Cardiac septum (tissue), 1 donor: Measurements from ENCODE around the gene BCL10. TPM values are rescaled to one million over a fixed set of nuclear protein-coding genes. Genes with fewer than 3 reads are reported as not detected.

Experiments used
- DNase-seq: peaks from one replicate; pipeline ENCODE4 v3.0.0-alpha.2; 2020; ENCODE audit warnings: low spot score
- intact Hi-C: fragments of 100-400 bp; cut with DNase I; formaldehyde crosslinking; loops from one replicate; pipeline ENCODE4 v1.14.0; 2022
- total RNA-seq: library from RNA; stranded (reverse); fragmentation: NEBNext Ultra II Directional; extraction: Animal tissue kit (Norgen Biotek cat#: 25700); gene quantifications from one replicate; pipeline ENCODE4 v1.2.1, GENCODE V29; 2021
- donor health status: DM: no; HTN: no; CAD: no.

The BCL10 gene
- total RNA-seq, 1 donor from 2014 or later = 8.7 TPM

- no peak for DNase-seq
- intact Hi-C loops = loop anchor here (10.0 kb wide), 2 partner anchors 581 to 711 kb away; no protein-coding TSS in a partner anchor
Observed at GRCh38 chr1:85303440-85304162, 27.2 kb upstream of the BCL10 start.

GRCh38 chr1:85300140-85300539 lies 23.7 kb upstream of the BCL10 start:
- intact Hi-C loops = loop anchor here (10.0 kb wide), 2 partner anchors 585 to 715 kb away; no protein-coding TSS in a partner anchor
- DNase-seq = no peak

GRCh38 chr1:85297855-85298629 lies 21.6 kb upstream of the BCL10 start:
- DNase-seq = no peak

GRCh38 chr1:85297538-85297854 lies 21.1 kb upstream of the BCL10 start:
- no peak for DNase-seq
- intact Hi-C loops = no loop called here

More at GRCh38 chr1:85297855-85298629, 21.6 kb upstream of the BCL10 start:
- intact Hi-C loops = no loop called here

- intact Hi-C loops = no loop called here
- DNase-seq = no peak
Observed at GRCh38 chr1:85296980-85297379, 20.5 kb upstream of the BCL10 start.

- no peak for DNase-seq
- intact Hi-C loops = no loop called here
Observed at GRCh38 chr1:85295654-85296053, 19.2 kb upstream of the BCL10 start.

- DNase-seq = no peak
- intact Hi-C loops = no loop called here
Observed at GRCh38 chr1:85295006-85295431, 18.6 kb upstream of the BCL10 start.

GRCh38 chr1:85290826-85291225 lies 14.4 kb upstream of the BCL10 start:
- intact Hi-C loops = no loop called here

GRCh38 chr1:85289848-85290335 lies 13.5 kb upstream of the BCL10 start:
- DNase-seq = no peak
- intact Hi-C loops = no loop called here

More at GRCh38 chr1:85290826-85291225, 14.4 kb upstream of the BCL10 start:
- no peak for DNase-seq

GRCh38 chr1:85289207-85289847 lies 12.9 kb upstream of the BCL10 start:
- DNase-seq = no peak
- intact Hi-C loops = no loop called here

GRCh38 chr1:85284202-85284601 lies 7.8 kb upstream of the BCL10 start:
- DNase-seq = no peak
- intact Hi-C loops = no loop called here

GRCh38 chr1:85283475-85284199 lies 7.2 kb upstream of the BCL10 start:
- no peak for DNase-seq
- intact Hi-C loops = no loop called here

- intact Hi-C loops = no loop called here
- no peak for DNase-seq
Observed at GRCh38 chr1:85282424-85282823, 6.0 kb upstream of the BCL10 start.

- no peak for DNase-seq
- intact Hi-C loops = no loop called here
Observed at GRCh38 chr1:85280636-85281035, 4.2 kb upstream of the BCL10 start.

GRCh38 chr1:85279458-85280080 lies 3.1 kb upstream of the BCL10 start:
- intact Hi-C loops = no loop called here
- DNase-seq = no peak

- intact Hi-C loops = no loop called here
- DNase-seq = peak; percentile 83
Observed at GRCh38 chr1:85278853-85279314, 2.5 kb upstream of the BCL10 start.

GRCh38 chr1:85277802-85278201 lies 1.4 kb upstream of the BCL10 start:
- intact Hi-C loops = loop anchor here (2.0 kb wide), 1 partner anchor 19 kb away; the partner anchor contains the start of gene C1orf52
- no peak for DNase-seq

- no peak for DNase-seq
- intact Hi-C loops = loop anchor here (2.0 kb wide), 1 partner anchor 18 kb away; the partner anchor contains the start of gene C1orf52
Observed at GRCh38 chr1:85276978-85277639, 677 bp upstream of the BCL10 start.
